Right cardiac atrium (tissue), 5 donors: ENCODE results near the gene ALG5. TPM values are rescaled to one million over a fixed set of nuclear protein-coding genes. Genes with fewer than 3 reads are reported as not detected.
A peak's percentile ranks its signal among the peaks of the same experiment; 100 is the strongest.

Experiments used
- ATAC-seq, 2 donors: fragments of 200-7000 bp; cut with Tn5 transposase; one replicate each; pipeline versions ENCODE4 v1.8.0 to v1.9.1; 2020; ENCODE audit warnings: moderate library complexity in 2 of 2, mild to moderate bottlenecking in 1 of 2
- DNase-seq, 3 donors: peaks; one replicate each; pipeline ENCODE4 v3.0.0-alpha.2; 2020
- H3K27ac ChIP-seq: one replicate; pipeline ENCODE4 v1.5.1; 2013; ENCODE audit warnings: mild to moderate bottlenecking, low read length, control low read depth, moderate library complexity
- H3K27me3 ChIP-seq: one replicate; pipeline ENCODE4 v1.6.1; 2013; ENCODE audit not compliant: control insufficient read depth, insufficient read depth
- H3K4me1 ChIP-seq: one replicate; pipeline ENCODE4 v1.6.1; 2013; ENCODE audit warnings: low read length; ENCODE audit not compliant: control insufficient read depth, insufficient read depth
- H3K4me3 ChIP-seq: one replicate; pipeline ENCODE4 v1.5.1; 2013; ENCODE audit warnings: low read length, control low read depth
- H3K9me3 ChIP-seq: one replicate; pipeline ENCODE4 v1.6.1; 2013; ENCODE audit warnings: low read length; ENCODE audit not compliant: control insufficient read depth
- WGBS: extraction: QIAGEN DNeasy Blood & Tissue Kit; methylation state at CpG from one replicate; pipeline ENCODE4 v1.1.7; 2013; 5-methylcytosine and 5-hydroxymethylcytosine counted together
- intact Hi-C, 4 donors: fragments of 100-400 bp; cut with DNase I; formaldehyde crosslinking; loops; one replicate each; pipeline versions ENCODE4 v1.11.0 to v1.14.0; 2022 to 2023
- polyA plus RNA-seq: library from polyadenylated mRNA; stranded (reverse); fragments of 200-250 nt; gene quantifications from one replicate; pipeline ENCODE4 v1.2.3, GENCODE V29; 2013
- total RNA-seq, 4 donors: library from RNA; stranded (reverse); fragmentation: NEBNext Ultra II Directional; extraction: Animal tissue kit (Norgen Biotek cat#: 25700); gene quantifications; one replicate each; pipeline ENCODE4 v1.2.1, GENCODE V29; 2021
- donor health status: healthy with polysubstance abuse.
- donor health status: DM: no; HTN: yes; CAD: no.
- donor health status: DM: no; HTN: no; CAD: no.
- donor health status: DM: no; HTN: yes; CAD: no; lungs with severe emphysema.
- donor health status: DM: yes; HTN: yes; CAD: no.

The ALG5 gene
- total and polyA plus RNA-seq, 5 donors: 14.7 to 23.1 (median 16.4) TPM

DNA sequence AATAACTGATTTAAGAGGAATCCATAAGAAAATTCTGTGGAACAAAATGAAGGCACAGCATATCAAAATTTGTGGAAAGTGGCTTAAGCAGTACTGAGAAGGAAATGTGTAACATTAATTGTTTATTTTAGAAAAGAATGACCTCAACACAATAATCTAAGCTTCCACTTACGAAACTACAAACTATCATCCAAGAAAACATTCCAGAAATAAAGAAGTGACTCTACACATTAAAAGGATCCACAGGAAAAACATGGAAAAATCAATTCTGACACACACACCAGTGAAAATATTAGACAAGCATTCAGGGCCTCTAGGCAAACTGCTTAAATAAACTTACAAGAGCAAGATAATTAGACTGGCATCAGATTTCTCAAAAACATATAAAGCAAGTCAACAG lies 15.5 kb upstream of the ALG5 start:
- intact Hi-C loops: no loop called here
- DNase-seq (no peak), ATAC-seq (no peak)
- Histone ChIP-seq H3K4me1 (no peaks in the 10 kb centered on the region), H3K4me3 (no peak overlapping the region), H3K27me3 (no peaks in the 10 kb centered on the region), H3K9me3 (no peaks in the 10 kb centered on the region), H3K27ac (no peak overlapping the region)
- WGBS: 71% methylated on average over 1 of the region's 1 CpG

DNA sequence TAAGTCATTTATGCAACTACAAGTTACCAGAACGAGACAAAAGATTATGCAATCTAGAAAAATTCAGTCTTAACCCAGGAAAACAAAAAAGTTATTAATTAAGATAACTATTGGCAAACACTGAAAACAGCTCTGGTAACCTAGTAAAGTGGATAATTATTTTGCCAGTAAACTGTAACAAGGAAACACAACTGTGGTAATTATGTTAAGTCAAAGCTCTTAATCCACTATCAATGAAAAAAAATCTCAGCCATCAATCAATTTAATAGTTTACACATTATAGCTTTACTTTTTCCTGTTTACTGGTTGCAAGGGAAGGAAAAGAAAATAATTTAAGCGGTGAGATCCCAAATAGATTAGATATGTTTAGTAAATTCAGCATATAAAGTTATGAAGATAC lies 12.6 kb upstream of the ALG5 start:
- DNase-seq: no peak

DNA sequence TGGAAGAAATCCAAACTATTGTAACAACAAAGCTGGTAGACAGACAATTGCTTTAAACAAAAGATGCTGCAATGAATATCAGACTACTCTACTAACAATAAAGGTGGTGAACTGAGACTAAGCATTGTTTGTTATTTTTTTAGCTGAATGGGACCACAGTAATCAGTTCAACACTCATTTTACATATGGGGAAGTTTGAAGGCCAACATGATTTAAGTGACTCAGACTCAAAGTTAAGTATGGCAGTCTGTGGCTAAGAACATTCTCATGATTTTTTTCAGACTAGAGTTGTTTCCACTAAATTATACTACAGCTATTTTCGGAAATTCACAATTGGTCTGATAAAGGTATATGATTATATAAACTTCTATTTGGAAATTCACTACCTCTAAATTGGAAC lies 11.9 kb upstream of the ALG5 start:
- H3K4me3 ChIP-seq: no peak overlapping the region
- whole genome bisulfite sequencing: 79% methylated on average over 1 of the region's 1 CpG
- no peaks in the 10 kb centered on the region for H3K27me3 ChIP-seq
- no peak overlapping the region for H3K27ac ChIP-seq
- intact Hi-C loops: no loop called here
- H3K4me1 ChIP-seq: no peaks in the 10 kb centered on the region
- ATAC-seq (no peak), DNase-seq (no peak)
- H3K9me3 ChIP-seq: no peaks in the 10 kb centered on the region

More for the DNA sequence above, 12.6 kb upstream of the ALG5 start:
- no peaks in the 10 kb centered on the region for H3K4me1 ChIP-seq
- no peak for ATAC-seq
- H3K4me3 ChIP-seq: no peak overlapping the region
- H3K27me3 ChIP-seq: no peaks in the 10 kb centered on the region
- intact Hi-C loops: no loop called here
- H3K9me3 ChIP-seq: no peaks in the 10 kb centered on the region
- H3K27ac ChIP-seq: no peak overlapping the region
- WGBS: 77% methylated on average over 2 of the region's 2 CpGs

DNA sequence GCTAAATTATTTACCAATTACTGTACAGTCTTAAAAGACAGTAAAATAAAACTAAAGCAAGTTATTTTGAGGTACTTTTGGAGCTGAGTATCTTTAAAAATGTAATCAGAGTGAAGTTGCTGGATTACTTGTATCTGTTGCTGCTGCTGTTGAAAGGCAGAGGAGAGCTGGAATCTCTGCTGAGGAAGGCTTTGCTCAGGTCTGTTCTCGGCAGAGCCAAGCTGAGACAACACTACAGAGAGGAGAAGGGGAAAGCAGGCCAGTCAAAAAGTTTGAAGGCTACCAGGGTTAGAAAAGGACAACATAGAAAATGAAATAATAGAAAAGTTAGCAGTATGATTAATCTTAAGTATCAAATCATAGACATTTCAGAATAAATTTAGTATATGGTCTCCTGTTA lies 11.3 kb upstream of the ALG5 start:
- Histone ChIP-seq H3K4me3 (no peak overlapping the region), H3K27me3 (no peaks in the 10 kb centered on the region), H3K4me1 (no peaks in the 10 kb centered on the region), H3K27ac (no peak overlapping the region), H3K9me3 (no peaks in the 10 kb centered on the region)
- intact Hi-C loops: no loop called here
- no peak for DNase-seq
- 82% methylated on average over 1 of the region's 1 CpG for whole genome bisulfite sequencing
- no peak for ATAC-seq

DNA sequence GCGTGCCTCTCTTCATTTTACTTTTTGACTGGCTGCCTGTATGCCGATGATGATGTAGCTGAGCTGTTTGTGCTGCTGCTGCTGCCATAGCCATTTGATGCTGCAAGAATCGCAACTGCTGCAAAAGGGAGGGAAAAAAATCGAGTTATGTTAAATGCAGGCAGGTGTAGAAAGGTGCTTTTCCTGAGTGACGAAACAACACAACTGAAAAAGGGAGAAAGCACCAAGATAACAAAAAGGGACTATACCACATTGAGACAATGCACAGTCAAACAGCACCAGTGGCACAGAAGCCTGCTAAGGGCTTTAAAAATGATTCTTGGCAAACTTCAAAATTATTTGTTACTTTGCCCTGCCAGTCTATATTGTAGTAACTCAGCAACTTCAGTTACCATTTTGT lies 10.6 kb upstream of the ALG5 start:
- Histone ChIP-seq H3K4me3 (no peak overlapping the region), H3K27me3 (no peaks in the 10 kb centered on the region), H3K9me3 (no peaks in the 10 kb centered on the region), H3K4me1 (no peaks in the 10 kb centered on the region), H3K27ac (no peak overlapping the region)
- 91% methylated on average over 5 of the region's 5 CpGs for WGBS
- ATAC-seq (no peak), DNase-seq (no peak)
- intact Hi-C loops: no loop called here

DNA sequence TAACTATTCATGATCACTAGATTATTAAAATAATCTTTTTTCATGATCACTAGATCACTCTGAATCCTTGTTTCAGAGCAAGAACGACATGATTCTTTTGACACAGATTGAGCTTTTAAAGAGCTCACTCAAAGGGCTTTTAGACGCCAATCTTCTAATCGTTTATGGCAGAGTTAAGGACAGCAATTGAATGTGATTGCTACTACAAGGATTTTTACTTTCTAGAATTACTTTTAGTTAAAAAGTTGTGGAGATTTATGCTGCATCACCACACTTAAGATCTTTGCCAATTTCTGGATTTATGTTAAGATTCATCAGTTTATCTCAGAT lies 2.7 kb upstream of the ALG5 start:
- 38% methylated on average over 3 of the region's 3 CpGs for WGBS
- intact Hi-C loops: no loop called here
- Histone ChIP-seq H3K27me3 (no peaks in the 10 kb centered on the region), H3K4me1 (no peaks in the 10 kb centered on the region), H3K4me3 (no peak overlapping the region), H3K27ac (no peak overlapping the region), H3K9me3 (no peaks in the 10 kb centered on the region)
- DNase-seq: no peak
- no peak for ATAC-seq

DNA sequence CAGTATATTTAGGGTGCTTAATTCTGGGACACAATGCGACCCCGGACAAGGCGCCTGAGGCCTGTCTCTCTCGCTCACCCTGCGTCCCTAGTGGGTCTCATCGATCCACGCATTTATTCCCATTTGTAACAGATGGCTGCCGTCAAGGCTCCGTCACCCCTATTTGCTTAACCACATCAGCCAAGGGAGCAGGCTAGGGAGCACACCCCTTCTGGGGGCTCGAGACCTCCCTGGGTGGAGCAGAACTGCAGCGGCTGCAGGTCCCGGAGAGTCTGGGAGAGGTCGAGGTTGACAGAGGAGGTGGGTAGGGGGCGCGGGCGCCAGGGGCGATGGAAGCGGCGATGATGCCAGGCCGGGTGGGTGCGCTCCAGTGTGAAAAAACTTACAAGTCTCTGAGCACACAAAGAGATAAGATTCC lies 507 bp downstream of the ALG5 start:
- no peaks in the 10 kb centered on the region for H3K27me3 ChIP-seq
- WGBS: under 1% methylated on average over 21 of the region's 21 CpGs
- H3K4me3 ChIP-seq: peak overlapping the region; percentile 93
- ATAC-seq (peak; percentile 8 to 13), DNase-seq (peak; percentile 38 to 72 (median 63))
- H3K27ac ChIP-seq: peak overlapping the region; percentile 49
- intact Hi-C loops: no loop called here
- H3K4me1 ChIP-seq: no peaks in the 10 kb centered on the region
- no peaks in the 10 kb centered on the region for H3K9me3 ChIP-seq

DNA sequence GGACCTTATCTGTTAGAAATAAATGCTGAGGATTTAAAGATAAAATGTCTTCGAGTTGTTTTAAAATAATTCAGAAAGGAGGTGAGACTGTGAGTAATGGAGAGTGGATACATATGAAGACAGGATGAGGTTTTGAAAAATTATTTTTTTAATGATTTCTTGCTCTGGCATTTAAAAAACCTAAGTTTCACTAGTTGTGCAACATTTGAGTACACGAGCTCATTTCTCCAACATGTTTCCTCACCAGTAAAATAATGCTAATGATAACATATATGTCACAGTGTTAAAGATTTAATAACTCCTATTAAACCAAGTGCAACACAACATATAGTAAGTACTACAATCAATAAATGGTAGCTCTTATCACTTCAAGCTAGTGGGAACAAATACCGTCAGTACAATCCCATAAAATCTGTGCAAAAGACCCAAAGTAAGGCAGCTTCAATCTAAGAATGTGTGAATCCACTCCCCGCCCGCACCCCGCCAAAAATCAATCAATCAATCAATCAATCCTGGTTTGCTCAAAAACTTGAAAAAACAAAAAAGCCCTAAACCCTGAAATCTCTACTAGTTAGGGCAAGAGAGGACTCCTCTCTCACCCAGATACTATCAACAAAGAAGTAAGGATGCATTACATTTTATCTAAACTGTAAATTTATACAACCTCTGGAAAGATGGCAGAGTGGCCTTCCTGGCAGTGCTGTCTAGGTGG lies 1.3 kb downstream of the ALG5 start:
- intact Hi-C loops: no loop called here
- DNase-seq: no peak
- 64% methylated on average over 6 of the region's 6 CpGs for WGBS
- Histone ChIP-seq H3K9me3 (no peaks in the 10 kb centered on the region), H3K27me3 (no peaks in the 10 kb centered on the region), H3K27ac (peak overlapping the region; percentile 17), H3K4me3 (peak overlapping the region; percentile 93), H3K4me1 (no peaks in the 10 kb centered on the region)
- no peak for ATAC-seq

DNA sequence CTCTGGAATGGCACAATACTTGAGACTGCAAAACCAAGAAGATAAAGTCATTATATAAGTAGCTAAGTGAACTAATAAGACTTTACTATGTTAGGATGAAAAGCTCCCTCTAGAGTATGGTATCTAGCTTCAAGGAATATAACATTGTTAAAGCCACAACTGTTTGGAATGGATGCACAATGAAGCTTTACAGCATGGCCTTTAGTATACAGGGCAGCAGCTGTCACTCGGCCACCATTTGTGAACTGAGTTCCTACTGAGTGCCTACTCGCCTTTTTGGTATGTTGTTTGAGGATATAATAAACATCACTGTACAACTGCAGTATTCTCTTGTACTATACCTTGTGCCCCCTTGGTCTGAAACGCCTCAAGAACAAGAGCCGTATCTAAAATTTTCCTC lies 6.8 kb downstream of the ALG5 start:
- ATAC-seq (no peak), DNase-seq (no peak)
- H3K27me3 ChIP-seq: no peaks in the 10 kb centered on the region
- no peak overlapping the region for H3K4me3 ChIP-seq
- no peak overlapping the region for H3K27ac ChIP-seq
- no peaks in the 10 kb centered on the region for H3K4me1 ChIP-seq
- intact Hi-C loops: no loop called here
- WGBS: 93% methylated on average over 4 of the region's 4 CpGs
- no peaks in the 10 kb centered on the region for H3K9me3 ChIP-seq

DNA sequence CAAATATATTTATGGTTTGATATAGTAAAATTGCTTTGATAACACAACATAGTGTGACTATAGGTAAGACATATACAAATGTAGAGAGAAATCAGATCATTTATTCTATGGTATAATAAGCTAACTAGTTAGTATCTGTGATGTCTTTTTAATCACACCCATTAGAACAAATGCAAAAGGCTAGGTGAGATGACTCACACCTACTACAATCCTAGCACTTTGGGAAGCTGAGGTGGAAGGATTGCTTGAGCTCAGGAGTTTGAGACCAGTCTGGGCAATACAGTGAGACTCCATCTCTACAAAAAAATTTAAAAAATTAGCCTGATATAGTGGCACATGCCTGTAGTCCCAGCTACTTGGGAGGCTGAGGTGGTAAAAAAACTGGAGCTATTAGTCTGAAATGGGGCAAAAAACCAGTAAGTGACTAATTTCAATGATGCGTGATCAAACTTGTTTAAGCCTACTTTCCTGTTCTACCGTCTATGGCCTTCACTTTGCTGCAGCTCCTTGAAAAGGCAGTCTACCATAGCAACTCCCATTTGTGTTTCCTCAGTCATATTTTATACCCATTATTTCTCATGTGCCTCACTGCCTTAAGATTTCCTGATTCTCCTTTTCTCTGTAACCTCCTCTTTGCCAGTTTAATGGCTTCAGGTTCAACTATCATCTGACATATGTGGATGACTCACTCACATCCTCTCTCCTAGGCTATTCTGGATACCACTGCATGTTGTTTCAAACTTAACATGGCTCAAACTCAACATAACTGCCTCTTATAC lies 12.5 kb downstream of the ALG5 start:
- Histone ChIP-seq H3K9me3 (no peaks in the 10 kb centered on the region), H3K27me3 (no peaks in the 10 kb centered on the region), H3K27ac (no peak overlapping the region), H3K4me3 (no peak overlapping the region), H3K4me1 (no peaks in the 10 kb centered on the region)
- no peak for DNase-seq
- no peak for ATAC-seq
- intact Hi-C loops: no loop called here
- WGBS: 88% methylated on average over 2 of the region's 2 CpGs

DNA sequence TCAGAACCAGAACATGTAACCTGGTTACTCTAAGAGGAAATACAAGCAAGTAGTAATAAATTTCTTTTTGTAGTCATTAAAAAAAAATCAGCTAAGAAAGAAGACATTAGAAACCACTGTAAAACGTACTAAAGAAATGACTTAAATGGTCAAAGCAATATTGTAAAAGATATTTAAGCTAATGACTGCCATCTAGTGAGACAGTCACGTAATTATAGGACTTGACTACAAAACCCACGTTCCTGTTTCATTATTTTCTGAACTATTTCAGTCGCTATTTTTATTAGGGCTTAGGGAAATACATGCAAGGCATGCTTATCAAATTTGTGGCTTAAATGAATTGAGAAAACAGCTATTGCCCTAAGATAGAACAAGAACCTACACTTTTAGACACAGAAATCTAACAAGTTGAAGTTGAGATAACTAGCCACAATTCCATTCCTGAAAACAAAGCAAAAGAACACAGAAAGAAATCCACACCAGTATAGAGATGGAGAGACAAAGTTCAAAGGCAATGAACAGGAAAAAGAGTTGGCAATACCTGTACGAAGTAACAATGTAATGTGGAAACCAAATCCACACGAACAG lies 17.9 kb downstream of the ALG5 start:
- H3K4me1 ChIP-seq: no peaks in the 10 kb centered on the region
- intact Hi-C loops: loop anchor here in 3 of 4 donors (2.0 to 5.0 kb wide), 2 partner anchors 122 to 124 kb away; no protein-coding TSS in a partner anchor
- peak in 1 of 2 donors; percentile 50 for ATAC-seq
- no peak for DNase-seq
- H3K4me3 ChIP-seq: no peak overlapping the region
- 32% methylated on average over 6 of the region's 6 CpGs for WGBS
- H3K27me3 ChIP-seq: no peaks in the 10 kb centered on the region
- no peak overlapping the region for H3K27ac ChIP-seq
- H3K9me3 ChIP-seq: no peaks in the 10 kb centered on the region
